ENCODE data around the gene TRAM2.

Gene TRAM2

DNA sequence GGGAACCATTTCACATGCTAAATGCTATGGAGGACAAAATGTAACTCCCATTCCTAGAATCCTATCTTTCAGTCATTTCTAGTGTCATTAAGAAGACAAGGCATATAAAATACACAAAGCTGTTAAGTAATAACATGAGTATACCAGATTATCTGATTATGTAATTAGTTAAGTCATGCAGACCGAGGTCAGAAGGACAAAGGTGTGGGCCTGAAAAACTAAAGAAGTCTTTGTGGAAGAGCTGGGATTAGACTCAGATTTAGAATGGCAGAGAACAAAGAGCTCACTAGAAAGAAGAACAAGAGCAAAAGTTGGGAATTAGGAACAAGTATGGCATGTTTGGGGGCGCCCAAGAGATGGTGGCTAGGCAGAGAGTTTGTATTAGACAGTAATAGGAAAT is 119.8 kb downstream of the TRAM2 start:
- Mint-ChIP-seq H3K4me1 (ENCODE audit: low read depth) (no peaks in the 10 kb centered on the region), H3K27me3 (peaks cover 3% of the 10 kb centered on the region), H3K9me3 (ENCODE audit: low read depth) (peaks cover 5% of the 10 kb centered on the region), H3K4me3 (no peak overlapping the region), H3K27ac (no peak overlapping the region), H3K36me3 (peaks cover 9% of the 10 kb centered on the region)

GRCh38 chr6:52454556-52454955 is 122.3 kb downstream of the TRAM2 start:
- H3K27ac Mint-ChIP-seq = no peak overlapping the region
- no peaks in the 10 kb centered on the region for H3K4me1 Mint-ChIP-seq (ENCODE audit: low read depth)
- H3K4me3 Mint-ChIP-seq = no peak overlapping the region
- H3K27me3 Mint-ChIP-seq = no peaks in the 10 kb centered on the region
- peaks cover 21% of the 10 kb centered on the region for H3K36me3 Mint-ChIP-seq
- H3K9me3 Mint-ChIP-seq (ENCODE audit: low read depth) = peaks cover 13% of the 10 kb centered on the region
